Umbilical cord (tissue), 2 donors: ENCODE data around the gene STK26. TPM values are rescaled to one million over a fixed set of nuclear protein-coding genes. Genes with fewer than 3 reads are reported as not detected.
"Not testable (repeated sequence)": the region's sequence is repeated elsewhere in the genome, so short reads cannot be mapped to it uniquely, and the experiment has no call there.

Experiments
- DNase-seq: peaks from one replicate; pipeline ENCODE4 v3.0.0-alpha.2; 2015; ENCODE audit warnings: low spot score
- total RNA-seq: library from RNA; depleted of rRNA; stranded (reverse); fragments of >200 nt; gene quantifications from one replicate; pipeline ENCODE4 v1.2.3, GENCODE V29; 2014; ENCODE audit warnings: low replicate concordance; ENCODE audit not compliant: insufficient read depth

Gene STK26
- 18.8 TPM for total RNA-seq

DNA sequence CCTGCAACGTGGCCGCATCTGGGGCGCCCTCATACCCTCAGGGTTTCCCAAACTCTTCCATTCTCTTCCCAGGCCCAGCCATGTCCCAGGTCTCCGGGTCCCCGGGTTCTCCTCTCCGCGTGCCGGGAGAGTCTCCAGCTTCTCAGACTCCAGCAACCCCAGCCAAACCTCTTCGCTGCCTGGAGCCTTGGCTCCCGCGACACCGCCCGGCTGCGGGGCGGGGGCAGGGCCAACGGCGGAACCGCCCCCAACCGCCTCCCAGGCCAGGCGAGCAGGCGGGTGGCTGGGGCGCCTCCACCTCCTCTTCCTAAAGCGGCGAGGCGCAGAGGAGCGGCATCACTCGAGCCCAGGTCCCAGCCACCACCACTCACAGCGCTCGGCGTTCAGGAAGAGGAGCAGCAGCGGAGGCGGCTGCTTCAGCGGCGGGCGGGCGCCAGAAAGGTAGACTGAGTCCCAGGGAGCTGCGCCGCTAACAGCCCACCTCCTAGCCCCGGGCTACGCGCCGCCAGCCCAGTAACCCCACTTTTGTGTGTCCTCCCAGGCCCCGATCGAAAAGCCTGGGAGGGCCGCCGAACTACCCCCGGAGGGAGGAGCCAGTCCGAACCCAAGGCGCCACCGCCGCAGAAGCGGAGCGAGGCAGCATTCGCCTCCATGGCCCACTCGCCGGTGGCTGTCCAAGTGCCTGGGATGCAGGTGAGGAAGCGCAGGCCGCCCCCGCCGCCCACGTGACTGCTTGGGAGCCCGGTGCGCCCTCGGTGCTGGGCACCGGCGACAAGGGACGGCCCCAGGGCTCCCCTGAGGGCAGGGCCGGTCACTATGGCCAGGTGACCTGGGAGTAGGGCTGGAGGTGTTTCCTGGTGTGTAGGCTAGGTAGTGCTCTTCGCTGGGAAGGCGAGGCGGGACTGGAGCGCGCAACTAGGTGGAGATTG lies at the start of gene STK26:
Gene STK26, plus strand, starts transcription at position 336 of the 929 bp plus-strand sequence. Its CDS starts 316 bp downstream, at position 652.
- peak; percentile 81 for DNase-seq

DNA sequence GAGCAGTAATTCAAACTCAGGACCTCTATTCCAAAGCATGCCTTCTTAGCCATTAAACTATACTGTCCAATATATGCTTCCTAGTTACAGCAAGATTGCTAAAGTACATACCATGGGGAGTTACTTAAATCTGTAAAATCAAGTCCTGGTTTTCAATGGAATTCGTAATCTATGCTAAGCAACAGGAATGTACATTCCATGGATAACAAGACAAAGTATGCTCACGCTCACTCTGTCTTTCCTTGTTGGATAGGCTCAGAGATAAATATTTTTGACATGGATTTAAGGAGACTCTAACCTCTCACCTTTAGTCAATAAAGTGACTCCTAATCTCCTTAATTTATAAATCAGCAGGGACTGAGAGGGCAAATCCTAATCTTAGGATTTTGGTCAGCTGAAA lies 47.3 kb upstream of the STK26 start:
- DNase-seq, result peak; percentile 31

DNA sequence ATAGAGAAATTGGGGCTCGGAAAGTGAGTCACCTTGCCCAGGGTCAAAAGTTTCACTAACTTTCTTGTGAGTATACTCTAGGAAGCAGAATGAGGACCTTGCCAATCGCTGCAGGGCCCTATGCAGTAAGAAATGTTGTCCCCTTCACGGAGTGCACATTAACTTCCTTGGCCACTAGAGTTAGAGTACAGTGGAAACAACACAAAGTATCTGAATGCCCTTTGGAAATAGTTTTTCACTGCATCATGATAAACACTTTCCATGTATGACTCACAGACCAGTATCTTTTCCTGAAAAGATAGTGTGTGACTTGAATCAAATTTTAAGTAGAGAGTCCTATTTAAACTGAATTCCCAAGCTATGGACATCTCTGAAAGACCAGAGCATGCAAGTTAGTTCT lies 45.5 kb upstream of the STK26 start:
- DNase-seq, result peak; percentile 42

DNA sequence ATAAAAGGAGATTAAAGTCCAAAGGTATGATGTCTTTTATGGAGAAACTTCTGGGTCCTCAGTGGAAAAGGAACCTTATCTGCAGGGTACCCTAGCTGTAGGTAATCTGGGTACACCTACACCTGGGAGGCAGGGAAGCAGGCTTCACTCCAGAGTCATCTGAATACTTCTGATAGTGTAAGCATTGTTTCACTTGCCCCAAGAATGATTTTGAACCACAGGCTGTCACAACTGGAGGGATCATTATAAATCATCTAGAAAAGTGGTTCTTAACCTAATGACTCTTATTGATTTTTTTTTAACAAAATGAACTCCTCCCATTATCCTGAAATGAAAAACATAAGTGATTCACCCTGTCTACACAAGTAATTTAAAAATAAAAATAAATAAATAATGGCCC lies 44.0 kb upstream of the STK26 start:
- DNase-seq, result no peak

DNA sequence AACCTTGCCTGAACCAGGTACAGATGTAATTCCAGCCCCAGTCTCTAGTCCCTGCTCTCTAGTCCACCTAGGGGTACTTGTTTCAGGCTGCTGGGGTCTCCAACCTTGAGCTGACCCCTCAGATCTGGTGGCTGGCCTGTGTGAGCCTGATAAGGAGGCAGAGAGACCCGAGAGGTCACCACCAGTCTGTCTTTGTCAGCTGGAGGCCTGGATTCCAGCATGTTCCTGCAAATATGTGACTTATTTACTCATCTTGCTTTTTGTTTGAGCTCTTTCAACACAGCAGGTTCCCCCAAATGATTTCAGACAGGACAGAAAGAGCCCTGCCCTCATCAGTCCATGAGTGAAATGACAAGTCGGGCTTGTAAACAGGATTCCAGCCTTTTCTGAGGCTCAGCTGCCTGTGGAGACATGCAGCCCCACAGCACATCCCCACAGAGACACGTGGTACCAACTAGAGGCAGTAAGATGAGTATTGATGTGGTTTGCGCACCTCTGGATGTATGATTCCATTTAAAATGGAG lies 37.5 kb upstream of the STK26 start:
- peak; percentile 19 for DNase-seq

DNA sequence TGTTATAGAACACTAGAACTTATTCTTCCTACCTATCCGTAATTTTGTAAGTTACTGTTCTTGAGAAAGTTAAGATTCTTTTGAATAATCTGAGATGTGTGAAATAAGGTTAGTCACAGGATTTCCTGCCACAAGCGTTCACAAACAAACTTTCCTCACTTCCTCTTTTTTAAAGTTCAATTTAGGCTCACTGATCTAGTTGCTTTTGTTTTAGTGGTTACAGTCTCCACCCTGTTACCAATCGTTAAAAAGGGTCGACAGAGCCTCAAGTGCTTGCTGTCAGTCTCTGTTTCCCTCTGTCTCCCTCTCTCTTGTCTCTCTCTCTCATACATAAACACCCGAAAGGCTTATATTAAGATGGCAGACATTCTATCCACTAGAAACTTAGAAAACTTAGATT lies 35.9 kb upstream of the STK26 start:
- DNase-seq, result no peak

DNA sequence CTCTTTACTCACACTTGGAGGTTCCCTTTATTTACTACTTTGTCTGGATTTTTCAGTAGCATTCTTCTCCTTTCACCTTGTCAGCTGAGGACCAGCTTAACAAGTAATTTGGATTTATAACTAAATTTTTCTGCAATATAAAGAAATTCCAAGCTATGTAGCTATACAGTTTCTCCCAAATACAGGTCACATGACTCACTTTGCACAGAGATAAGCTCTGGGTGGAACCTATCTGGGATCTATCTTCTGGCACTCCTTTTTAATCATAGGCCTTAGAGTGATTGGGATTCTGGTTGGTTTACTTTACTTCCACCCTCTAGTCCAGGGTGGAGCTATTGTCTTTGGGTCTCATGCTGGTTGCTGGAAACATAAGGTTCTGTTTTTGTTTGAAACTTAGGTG lies 34.9 kb upstream of the STK26 start:
- DNase-seq, result no peak

DNA sequence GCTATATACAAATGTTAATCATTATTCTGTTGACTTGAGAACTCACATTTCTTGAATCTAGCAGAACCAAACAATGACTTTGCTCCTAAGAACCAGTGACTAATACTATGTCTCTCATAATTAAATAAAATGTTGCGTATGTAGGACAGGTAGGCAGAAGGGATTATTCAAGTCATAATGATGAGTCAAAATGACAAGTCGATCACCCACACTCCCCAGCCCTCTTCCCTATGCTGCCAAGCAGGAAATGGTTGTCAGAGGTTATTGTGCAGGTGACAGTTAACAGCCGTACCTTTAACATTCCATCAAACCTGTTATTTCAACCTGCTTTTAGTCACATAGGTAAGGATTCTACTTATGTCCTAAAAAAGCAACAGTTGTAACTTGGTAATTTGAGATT lies 22.0 kb upstream of the STK26 start:
- peak; percentile 46 for DNase-seq

DNA sequence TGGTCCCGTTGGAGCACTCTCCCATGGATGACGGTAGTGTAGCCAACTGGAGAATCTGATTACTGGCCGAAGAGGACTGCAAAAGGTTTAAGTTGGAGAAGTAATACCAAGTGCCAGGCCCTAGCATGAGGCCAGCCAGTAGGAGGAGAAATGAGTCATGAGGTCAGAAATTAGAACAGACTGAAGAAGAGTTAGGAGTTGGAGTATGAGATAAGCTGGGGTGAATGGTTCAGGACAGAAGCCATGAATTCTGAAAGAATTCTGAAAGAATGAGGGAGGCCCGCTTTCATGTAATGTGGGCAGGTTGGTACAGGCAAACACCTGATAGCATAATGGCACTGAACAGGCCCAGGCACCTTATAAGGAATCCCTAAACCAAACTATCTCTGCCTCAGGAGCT lies 18.4 kb upstream of the STK26 start:
- DNase-seq, result peak; percentile 59

DNA sequence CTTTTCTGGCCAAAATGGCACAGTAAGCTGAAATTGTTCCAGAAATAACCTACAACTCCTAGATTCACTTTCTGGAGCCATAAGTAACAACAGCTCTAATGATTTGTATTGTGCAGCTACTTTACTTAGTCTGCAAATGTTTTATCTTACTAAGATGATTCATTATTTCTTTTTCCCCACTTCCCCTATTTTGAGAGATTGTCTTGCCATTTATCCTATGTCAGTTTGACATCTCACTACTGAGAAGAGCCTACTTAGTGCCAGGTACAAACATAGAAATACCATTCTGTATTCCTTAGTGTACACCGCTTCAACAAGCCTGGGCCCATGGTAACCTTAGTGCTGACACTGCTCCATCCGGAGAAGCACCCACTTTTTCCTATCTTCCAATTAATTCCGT lies 13.8 kb upstream of the STK26 start:
- DNase-seq, result no peak

DNA sequence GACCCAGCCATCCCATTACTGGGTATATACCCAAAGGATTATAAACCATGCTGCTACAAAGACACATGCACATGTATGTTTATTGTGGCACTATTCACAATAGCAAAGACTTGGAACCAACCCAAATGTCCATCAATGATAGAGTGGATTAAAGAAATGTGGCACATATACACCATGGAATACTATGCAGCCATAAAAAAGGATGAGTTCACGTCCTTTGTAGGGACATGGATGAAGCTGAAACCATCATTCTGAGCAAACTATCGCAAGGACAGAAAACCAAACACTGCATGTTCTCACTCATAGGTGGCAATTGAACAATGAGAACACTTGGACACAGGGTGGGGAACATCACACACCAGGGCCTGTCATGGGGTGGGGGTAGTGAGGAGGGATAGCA lies 12.9 kb upstream of the STK26 start:
- not testable (repeated sequence) for DNase-seq

DNA sequence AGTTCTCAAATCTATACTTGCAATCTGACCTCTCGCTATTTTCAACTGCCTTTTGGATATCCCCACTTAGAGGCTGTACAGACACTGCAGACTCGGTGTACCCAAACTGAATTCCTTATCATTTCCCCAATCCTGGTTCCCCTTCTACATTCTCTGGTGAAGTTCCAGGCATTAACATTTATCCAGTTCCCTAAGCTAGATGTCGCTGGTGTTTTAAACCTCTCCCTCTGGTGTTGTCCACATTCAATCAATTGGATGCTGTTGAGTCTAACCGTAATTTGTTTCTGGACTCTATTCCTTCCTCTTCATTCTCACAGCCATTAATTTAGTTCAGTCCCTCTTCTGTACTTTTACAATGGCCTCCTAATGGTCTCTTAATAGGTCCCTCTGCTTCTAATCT lies 7.2 kb upstream of the STK26 start:
- no peak for DNase-seq

DNA sequence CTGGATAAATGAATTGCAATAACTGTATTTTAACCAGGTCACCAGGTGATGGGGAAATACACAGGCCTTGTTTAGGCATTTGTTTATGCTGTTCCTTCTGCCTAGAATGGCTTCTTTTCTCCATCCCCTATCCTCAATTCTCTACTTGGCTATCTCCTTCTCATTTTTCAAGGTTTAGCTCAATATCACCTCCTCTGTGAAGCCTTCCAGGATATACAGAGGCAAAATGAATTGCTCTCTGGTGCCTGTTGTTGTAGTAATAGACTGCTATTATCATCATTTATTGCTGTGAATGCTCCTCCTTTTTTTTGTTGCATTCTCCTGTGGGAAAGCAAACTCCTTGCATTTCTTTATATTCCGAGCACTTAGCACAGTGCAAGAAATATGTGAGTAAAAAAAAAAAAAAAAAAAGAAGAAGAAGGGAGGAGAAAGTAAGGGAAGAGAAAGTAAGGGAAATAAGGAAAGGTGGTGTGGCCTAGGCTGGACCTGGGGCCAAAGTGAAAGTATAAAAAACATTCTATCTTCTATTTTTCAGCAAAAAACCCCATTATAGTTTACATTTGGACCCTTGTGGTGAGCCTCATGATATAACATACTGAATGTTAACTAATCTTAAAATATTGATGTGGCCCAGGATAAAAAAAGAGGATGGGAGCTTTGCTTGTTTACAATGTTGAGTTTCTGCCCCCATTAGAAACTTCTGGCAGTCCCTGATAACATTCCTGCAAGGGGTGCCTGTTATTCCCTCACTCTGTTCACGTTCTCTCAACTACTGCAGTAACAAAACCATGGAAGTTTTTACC lies 6.3 kb upstream of the STK26 start:
- DNase-seq, result no peak

DNA sequence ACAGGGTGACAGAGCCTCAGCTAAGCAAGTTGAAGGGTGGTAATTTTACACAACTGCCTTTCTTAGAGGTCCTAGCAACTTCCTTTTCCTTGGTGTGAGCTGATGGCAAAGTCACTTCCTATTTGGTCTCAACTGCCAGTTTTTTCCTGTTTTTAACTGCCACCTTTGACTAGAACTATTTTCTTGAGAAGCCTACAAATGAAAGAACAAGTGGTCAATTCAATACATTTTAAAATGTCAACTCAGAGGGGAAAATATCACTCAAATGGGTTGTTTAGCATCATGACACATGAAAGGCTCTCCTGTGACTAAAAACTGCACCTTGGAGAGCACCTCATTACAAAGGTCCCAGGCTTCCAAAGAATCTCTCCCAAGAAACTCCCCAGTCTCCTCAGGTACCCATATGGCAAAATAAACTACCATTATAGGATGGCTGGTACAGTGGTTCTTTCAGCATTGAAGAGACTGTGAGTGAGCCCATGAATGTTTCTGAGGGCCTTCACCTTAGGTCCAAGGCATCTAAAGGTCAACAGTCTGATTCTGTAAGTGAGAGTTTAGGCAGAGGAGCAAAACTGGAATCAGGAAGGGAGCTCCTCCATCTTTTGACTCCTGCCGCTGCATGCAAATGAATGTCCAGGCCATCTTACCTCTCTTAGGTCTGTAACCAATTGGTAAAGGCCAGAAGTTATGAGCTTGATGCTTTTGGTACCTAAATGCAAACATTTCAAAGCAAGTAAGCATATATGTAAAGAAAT lies 5.5 kb upstream of the STK26 start:
- no peak for DNase-seq

DNA sequence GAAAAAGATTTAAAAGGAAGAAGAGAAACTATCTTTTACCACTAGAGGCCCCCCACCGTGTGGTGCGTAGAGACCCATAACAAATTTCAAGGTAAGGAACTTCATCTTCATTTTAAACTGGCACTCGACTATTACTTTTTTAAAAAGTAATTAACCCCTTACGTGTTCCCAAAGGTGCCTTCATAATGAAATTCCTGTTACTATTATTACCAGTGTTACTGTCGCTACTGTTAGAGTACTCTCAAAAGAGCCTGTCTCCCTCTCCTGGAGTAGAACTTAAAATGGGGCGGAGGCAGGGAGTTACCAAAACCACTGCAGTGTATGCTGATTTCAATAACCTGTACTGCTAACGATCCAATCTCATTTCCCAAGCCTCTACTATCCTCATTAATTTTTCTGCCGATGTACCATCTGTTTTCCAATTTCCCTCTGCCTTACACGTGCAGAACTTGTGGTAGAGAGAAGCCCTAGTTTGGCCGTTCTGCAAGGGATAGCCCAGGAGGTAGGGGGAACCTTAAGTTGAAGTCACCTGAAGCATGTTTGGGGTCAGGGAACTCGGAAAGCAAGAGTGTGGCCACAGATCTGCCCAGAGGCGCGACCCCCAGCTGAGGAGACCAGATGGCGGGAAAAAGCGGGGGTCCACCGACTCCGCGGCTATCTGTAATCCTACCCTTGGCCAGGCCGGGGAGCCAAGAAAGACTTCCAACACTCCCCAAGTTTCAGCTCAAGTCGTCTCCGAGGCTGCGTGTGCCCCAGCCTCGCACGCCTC lies 720 bp upstream of the STK26 start:
- no peak for DNase-seq

DNA sequence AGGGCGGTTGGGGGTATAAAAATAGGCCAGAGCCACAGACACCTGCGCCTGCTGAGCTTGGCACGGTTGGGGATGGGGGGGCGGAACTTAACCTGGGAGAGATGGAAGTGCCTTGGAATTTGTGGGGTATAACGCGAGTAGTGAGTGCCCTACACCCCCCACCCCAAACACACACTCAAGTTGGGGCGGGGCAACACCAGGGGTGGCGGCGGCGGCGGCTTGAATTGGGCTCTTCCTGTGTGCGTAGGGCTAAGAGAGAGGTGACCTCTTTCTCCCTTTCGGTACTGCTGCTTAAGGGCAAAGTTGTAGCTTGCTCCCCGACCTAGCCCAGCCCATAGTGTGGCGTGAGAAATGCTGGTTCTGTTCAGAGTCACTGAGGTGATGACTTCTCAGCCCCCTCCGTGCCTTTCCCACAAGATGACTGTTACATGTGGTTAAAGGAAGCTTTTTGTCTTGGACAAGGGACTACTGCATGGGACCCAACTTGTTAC lies 839 bp downstream of the STK26 start:
- no peak for DNase-seq

DNA sequence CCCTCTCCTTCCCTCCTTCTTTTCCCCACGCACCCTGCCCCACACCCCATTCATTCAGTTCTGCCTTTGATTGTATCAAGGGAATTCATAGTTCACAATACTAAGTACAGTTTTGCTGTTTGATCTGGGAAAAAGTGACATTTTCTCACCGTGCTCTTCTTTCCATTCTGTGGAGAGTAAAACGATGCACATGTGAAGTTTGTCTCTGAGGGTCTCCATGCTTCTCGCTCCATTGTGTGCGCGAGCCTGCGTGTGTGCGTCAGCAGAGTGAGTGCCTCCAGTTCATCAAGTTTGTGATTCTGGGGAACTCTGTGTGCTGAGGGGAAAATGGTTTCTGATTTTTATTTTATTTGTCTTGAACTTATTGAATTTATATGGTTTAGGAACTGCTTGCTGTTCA lies 1.9 kb downstream of the STK26 start:
- no peak for DNase-seq

DNA sequence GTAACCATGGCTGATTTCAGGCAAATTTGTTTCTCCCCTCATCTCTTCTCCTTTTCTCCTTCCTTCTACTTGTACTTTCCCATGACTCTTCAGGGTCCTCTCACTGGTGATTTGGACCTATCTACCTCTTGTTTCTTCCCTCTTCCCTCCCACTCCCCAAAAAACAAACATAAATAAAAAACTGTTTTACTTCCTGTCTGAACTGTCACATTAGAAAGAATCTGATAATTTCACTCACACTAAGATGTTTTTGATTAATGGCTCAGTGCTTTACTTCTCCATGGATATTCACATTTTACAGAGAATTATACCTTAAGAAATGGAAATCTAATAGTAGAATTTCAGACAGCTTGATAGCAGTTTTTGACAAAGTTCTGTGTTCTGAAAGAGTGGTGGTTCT lies 7.2 kb downstream of the STK26 start:
- DNase-seq, result no peak

DNA sequence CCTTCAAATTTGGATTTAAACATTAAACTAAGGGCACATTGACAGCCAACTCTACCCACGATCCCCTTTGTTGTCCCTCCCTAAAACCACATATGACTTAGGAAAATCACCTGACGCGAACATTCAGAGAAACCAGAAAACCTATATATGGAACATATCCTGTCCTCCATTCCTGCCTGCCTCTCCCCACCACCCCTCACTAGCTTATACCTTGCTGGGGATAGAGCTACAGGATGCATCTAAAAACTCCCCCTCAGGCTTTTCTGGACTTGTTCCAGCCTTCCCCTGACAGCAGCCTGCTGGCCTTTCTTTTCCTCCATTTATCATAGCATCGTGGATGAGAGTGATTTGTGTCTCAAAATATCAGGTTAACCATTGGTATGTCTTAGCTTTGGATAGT lies 8.8 kb downstream of the STK26 start:
- no peak for DNase-seq

DNA sequence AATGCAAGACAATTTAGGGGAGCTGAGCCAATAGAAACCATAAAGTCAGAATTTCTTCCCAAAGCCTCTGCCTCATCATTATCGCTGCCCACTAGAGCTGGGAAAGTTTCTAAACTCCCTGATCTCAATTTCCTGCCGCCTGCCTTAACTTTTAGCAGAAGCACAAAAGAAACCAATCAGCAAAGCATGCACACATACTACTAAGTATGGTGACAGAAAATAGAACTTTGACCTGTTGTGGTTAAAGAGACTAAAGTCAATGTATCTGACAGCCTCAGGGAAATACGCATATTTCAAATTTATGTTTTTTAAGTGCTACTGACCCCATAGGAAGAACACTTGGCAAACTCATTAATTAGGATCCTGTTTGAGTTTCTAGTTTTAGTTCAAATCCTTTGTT lies 10.1 kb downstream of the STK26 start:
- DNase-seq, result no peak

DNA sequence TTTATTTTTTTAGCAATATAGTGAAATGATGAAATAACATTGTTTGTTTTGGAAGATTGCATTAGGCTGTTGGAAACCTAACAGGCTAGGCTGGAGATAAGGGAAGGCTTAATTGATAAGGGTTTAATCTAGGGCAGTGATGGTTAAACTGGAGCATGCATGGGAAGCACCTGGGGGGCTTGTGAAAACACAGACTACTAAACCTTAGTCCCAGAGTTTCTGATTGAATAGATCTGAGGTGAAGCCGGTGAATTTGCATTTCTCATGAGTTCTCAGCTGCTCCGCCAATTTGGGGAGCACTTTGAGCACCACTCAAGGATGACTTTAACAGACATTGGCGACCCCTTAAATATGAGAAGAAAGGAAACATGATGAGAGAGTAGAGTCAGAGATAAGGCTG lies 11.5 kb downstream of the STK26 start:
- DNase-seq, result no peak
